K562 (cell line): ENCODE data around the gene SLC25A45. TPM values are rescaled to one million over a fixed set of nuclear protein-coding genes. Genes with fewer than 3 reads are reported as not detected.

Source experiments
- BCOR ChIP-seq: fragments of 450-650 bp; IDR thresholded peaks from 2 replicates; pipeline ENCODE4 v1.6.1; 2016
- CREB1 ChIP-seq, 2 experiments: sonication (generic) in 1 of 2; formaldehyde crosslinking in 1 of 2; IDR thresholded peaks; 2 replicates each; pipeline versions ENCODE4 v1.6.1 to v1.8.0; 2012 to 2022; ENCODE audit warnings: inconsistent platforms in 1 of 2, mild to moderate bottlenecking in 1 of 2, missing genetic modification reagents in 1 of 2, moderate library complexity in 1 of 2
- ELF2 ChIP-seq: fragments of 250-450 bp; sonication (Bioruptor Pico); IDR thresholded peaks from 2 replicates; pipeline ENCODE4 v1.5.0; 2021; ENCODE audit warnings: mild to moderate bottlenecking
- EP300 ChIP-seq: IDR thresholded peaks from 2 replicates; pipeline ENCODE4 v1.6.1; 2012; ENCODE audit warnings: low read length, improper control_type of control experiment
- EP400 ChIP-seq: fragments of 450-650 bp; IDR thresholded peaks from 2 replicates; pipeline ENCODE4 v1.6.1; 2017; ENCODE audit warnings: antibody characterized with exemption, mild to moderate bottlenecking, moderate library complexity
- GATAD2B ChIP-seq: fragments of 450-650 bp; IDR thresholded peaks from 2 replicates; pipeline ENCODE4 v1.6.1; 2017; ENCODE audit warnings: mild to moderate bottlenecking, borderline replicate concordance
- HMG20A ChIP-seq: fragments of 450-650 bp; formaldehyde crosslinking; conservative IDR thresholded peaks from 2 replicates; pipeline ENCODE4 v1.4.0; 2020; ENCODE audit warnings: mild to moderate bottlenecking, mixed read lengths
- L3MBTL2 ChIP-seq: fragments of 450-650 bp; IDR thresholded peaks from 2 replicates; pipeline ENCODE4 v1.6.1; 2016; ENCODE audit warnings: mild to moderate bottlenecking, moderate library complexity
- MBD1 ChIP-seq: fragments of 250-450 bp; sonication (Bioruptor Pico); IDR thresholded peaks from 2 replicates; pipeline ENCODE4 v1.8.0; 2022; ENCODE audit warnings: inconsistent platforms
- MEIS2 ChIP-seq: fragments of 450-650 bp; IDR thresholded peaks from 2 replicates; pipeline ENCODE4 v1.6.1; 2014; ENCODE audit warnings: mild to moderate bottlenecking; ENCODE audit not compliant: partially characterized antibody
- PKNOX1 ChIP-seq: fragments of 450-650 bp; IDR thresholded peaks from 2 replicates; pipeline ENCODE4 v1.6.1; 2016
- PRMT5 ChIP-seq: sonication (generic); formaldehyde crosslinking; IDR thresholded peaks from 2 replicates; pipeline ENCODE4 v1.5.0; 2020; ENCODE audit warnings: missing genetic modification reagents
- TRIM24 ChIP-seq, 2 experiments: fragments of 450-650 bp; IDR thresholded peaks; 2 replicates each; pipeline ENCODE4 v1.6.1; 2016
- XRCC5 ChIP-seq: fragments of 200-400 bp; formaldehyde crosslinking; IDR thresholded peaks from 2 replicates; pipeline ENCODE4 v1.6.1; 2017; ENCODE audit warnings: low read depth, mild to moderate bottlenecking, low read length
- ZNF197 ChIP-seq: fragments of 200-800 bp; sonication (Bioruptor generic); IDR thresholded peaks from 2 replicates; pipeline ENCODE4 v1.6.1; 2016; ENCODE audit warnings: low read depth, missing genetic modification characterization, missing compliant biosample characterization
- ZNF263 ChIP-seq: sonication (generic); formaldehyde crosslinking; IDR thresholded peaks from 2 replicates; pipeline ENCODE4 v1.8.0; 2022; ENCODE audit warnings: mild to moderate bottlenecking, missing genetic modification reagents, borderline replicate concordance
- ZNF444 ChIP-seq: fragments of 250-450 bp; sonication (Bioruptor Pico); IDR thresholded peaks from 2 replicates; pipeline ENCODE4 v1.4.0; 2020; ENCODE audit warnings: mild to moderate bottlenecking, moderate library complexity
- ZSCAN32 ChIP-seq: fragments of 450-650 bp; formaldehyde crosslinking; IDR thresholded peaks from 2 replicates; pipeline ENCODE4 v1.4.0; 2020; ENCODE audit warnings: mild to moderate bottlenecking, moderate library complexity
- polyA plus RNA-seq, 8 experiments: library from polyadenylated mRNA; depleted of rRNA in 4 of 8; stranded (reverse) in 5 of 8; unstranded in 3 of 8; fragments of >200 nt; fragmentation: Nextera tagmentation in 2 of 8; fragmentation: Illumina TruSeq in 1 of 8; extraction: Ambion mirVana in 2 of 8; extraction: Trizol in 1 of 8; gene quantifications; 2 replicates each; pipeline versions ENCODE4 v1.2.1 to v1.2.3, GENCODE V29; 2011 to 2014; ENCODE audit warnings: inconsistent platforms in 1 of 8, missing spikeins in 1 of 8
- total RNA-seq, 7 experiments: library from RNA; depleted of rRNA in 6 of 7; stranded (reverse); fragments of >200 nt in 6 of 7; fragmentation: Illumina TruSeq in 2 of 7; extraction: Trizol in 2 of 7; gene quantifications; 2 replicates each; pipeline versions ENCODE4 v1.2.1 to v1.2.3, GENCODE V29; 2011 to 2021; ENCODE audit warnings: low replicate concordance in 1 of 7
- TF ChIP-seq, protein P1 (sequence below): sonication (generic); formaldehyde crosslinking; IDR thresholded peaks from 2 replicates; pipeline ENCODE4 v1.8.1; 2023; ENCODE audit warnings: missing genetic modification reagents, mild to moderate bottlenecking, borderline replicate concordance
- TF ChIP-seq, protein P2 (sequence below): IDR thresholded peaks from 2 replicates; pipeline ENCODE4 v1.6.1; 2012; ENCODE audit warnings: low read depth, low read length, improper control_type of control experiment, borderline replicate concordance

SLC25A45 gene
- total and polyA plus RNA-seq, 9 of the 15 experiments (the other 6 are each of a cell fraction or from before 2014, with no cell fraction given) = 0.15 to 2.3 (median 0.68) TPM

GRCh38 chr11:65416341-65416824 is 33.9 kb upstream of the SLC25A45 start (continued):
- TF ChIP-seq, protein P1, sequence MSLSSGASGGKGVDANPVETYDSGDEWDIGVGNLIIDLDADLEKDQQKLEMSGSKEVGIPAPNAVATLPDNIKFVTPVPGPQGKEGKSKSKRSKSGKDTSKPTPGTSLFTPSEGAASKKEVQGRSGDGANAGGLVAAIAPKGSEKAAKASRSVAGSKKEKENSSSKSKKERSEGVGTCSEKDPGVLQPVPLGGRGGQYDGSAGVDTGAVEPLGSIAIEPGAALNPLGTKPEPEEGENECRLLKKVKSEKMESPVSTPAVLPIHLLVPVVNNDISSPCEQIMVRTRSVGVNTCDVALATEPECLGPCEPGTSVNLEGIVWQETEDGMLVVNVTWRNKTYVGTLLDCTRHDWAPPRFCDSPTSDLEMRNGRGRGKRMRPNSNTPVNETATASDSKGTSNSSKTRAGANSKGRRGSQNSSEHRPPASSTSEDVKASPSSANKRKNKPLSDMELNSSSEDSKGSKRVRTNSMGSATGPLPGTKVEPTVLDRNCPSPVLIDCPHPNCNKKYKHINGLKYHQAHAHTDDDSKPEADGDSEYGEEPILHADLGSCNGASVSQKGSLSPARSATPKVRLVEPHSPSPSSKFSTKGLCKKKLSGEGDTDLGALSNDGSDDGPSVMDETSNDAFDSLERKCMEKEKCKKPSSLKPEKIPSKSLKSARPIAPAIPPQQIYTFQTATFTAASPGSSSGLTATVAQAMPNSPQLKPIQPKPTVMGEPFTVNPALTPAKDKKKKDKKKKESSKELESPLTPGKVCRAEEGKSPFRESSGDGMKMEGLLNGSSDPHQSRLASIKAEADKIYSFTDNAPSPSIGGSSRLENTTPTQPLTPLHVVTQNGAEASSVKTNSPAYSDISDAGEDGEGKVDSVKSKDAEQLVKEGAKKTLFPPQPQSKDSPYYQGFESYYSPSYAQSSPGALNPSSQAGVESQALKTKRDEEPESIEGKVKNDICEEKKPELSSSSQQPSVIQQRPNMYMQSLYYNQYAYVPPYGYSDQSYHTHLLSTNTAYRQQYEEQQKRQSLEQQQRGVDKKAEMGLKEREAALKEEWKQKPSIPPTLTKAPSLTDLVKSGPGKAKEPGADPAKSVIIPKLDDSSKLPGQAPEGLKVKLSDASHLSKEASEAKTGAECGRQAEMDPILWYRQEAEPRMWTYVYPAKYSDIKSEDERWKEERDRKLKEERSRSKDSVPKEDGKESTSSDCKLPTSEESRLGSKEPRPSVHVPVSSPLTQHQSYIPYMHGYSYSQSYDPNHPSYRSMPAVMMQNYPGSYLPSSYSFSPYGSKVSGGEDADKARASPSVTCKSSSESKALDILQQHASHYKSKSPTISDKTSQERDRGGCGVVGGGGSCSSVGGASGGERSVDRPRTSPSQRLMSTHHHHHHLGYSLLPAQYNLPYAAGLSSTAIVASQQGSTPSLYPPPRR (CRISPR knock-in tag) = no peak
- peak; percentile 9; the same call in 1 of the 2 replicates for TF ChIP-seq EP300
- TF ChIP-seq PKNOX1 = no peak
- TF ChIP-seq TRIM24 (IDR thresholded peaks at IDR 0.05) = no peak
- TF ChIP-seq, protein P2, sequence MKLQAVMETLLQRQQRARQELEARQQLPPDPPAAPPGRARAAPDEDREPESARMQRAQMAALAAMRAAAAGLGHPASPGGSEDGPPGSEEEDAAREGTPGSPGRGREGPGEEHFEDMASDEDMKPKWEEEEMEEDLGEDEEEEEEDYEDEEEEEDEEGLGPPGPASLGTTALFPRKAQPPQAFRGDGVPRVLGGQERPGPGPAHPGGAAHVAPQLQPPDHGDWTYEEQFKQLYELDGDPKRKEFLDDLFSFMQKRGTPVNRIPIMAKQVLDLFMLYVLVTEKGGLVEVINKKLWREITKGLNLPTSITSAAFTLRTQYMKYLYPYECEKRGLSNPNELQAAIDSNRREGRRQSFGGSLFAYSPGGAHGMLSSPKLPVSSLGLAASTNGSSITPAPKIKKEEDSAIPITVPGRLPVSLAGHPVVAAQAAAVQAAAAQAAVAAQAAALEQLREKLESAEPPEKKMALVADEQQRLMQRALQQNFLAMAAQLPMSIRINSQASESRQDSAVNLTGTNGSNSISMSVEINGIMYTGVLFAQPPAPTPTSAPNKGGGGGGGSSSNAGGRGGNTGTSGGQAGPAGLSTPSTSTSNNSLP = no peak
- TF ChIP-seq GATAD2B = no peak
- peak; percentile 29 for TF ChIP-seq MEIS2
- TF ChIP-seq ZNF444 = no peak
- TF ChIP-seq ZSCAN32 (CRISPR knock-in tag) = no peak
- TF ChIP-seq HMG20A = no peak
- TF ChIP-seq L3MBTL2 = peak; percentile 47
- no peak for TF ChIP-seq PRMT5 (CRISPR knock-in tag)
- TF ChIP-seq MBD1 (CRISPR knock-in tag) = no peak
- TF ChIP-seq XRCC5 = peak; percentile 92
- TF ChIP-seq ZNF263 (CRISPR knock-in tag) = peak; percentile 71; the same call in 1 of the 2 replicates
- no peak for TF ChIP-seq CREB1 (IDR thresholded peaks at IDR 0.05)
- peak; percentile 67; the same call in 1 of the 2 replicates for TF ChIP-seq CREB1 (CRISPR knock-in tag; IDR thresholded peaks at IDR 0.05)
- TF ChIP-seq ELF2 = peak; percentile 27; the same call in 1 of the 2 replicates
- TF ChIP-seq ZNF197 (CRISPR knock-in tag) = no peak; the same call in 1 of the 2 replicates
- no peak; the same call in 1 of the 2 replicates for TF ChIP-seq BCOR
- no peak for TF ChIP-seq EP400
